Vagina (tissue), 2 donors: ENCODE measurements around the gene CREB3L1. TPM values are rescaled to one million over a fixed set of nuclear protein-coding genes. Genes with fewer than 3 reads are reported as not detected.

Source experiments
- DNase-seq, 2 donors: peaks; one replicate each; pipeline ENCODE4 v3.0.0-alpha.2; 2017; ENCODE audit errors: extremely low spot score in 2 of 2
- H3K27ac ChIP-seq: fragments of 200-600 bp; sonication (generic); one replicate; pipeline ENCODE4 v1.5.1; 2019
- H3K27me3 ChIP-seq: fragments of 200-600 bp; sonication (generic); one replicate; pipeline ENCODE4 v1.5.1; 2019
- H3K36me3 ChIP-seq, 2 donors: fragments of 200-600 bp; sonication (generic); one replicate each; pipeline ENCODE4 v1.5.1; 2017 to 2019
- H3K4me1 ChIP-seq: fragments of 200-600 bp; sonication (generic); one replicate; pipeline ENCODE4 v1.5.1; 2019
- H3K4me3 ChIP-seq, 2 donors: fragments of 200-600 bp; sonication (generic); 1 replicate in 1 of 2; 2 replicates in 1 of 2; pipeline ENCODE4 v1.5.1; 2016 to 2019
- H3K9me3 ChIP-seq: fragments of 200-600 bp; sonication (generic); one replicate; pipeline ENCODE4 v1.5.1; 2019
- CTCF ChIP-seq, 3 experiments: fragments of 450-650 bp in 2 of 3; fragments of 200-600 bp in 1 of 3; sonication (generic) in 1 of 3; IDR thresholded peaks; one replicate each; pipeline ENCODE4 v1.5.1; 2017 to 2019; ENCODE audit warnings: antibody characterized with exemption in 3 of 3, mild to moderate bottlenecking in 2 of 3, moderate library complexity in 2 of 3
- POLR2A ChIP-seq, 2 donors: fragments of 450-650 bp; IDR thresholded peaks; one replicate each; pipeline ENCODE4 v1.6.1; 2017; ENCODE audit warnings: antibody characterized with exemption in 2 of 2, mild to moderate bottlenecking in 2 of 2, moderate library complexity in 2 of 2
- POLR2AphosphoS5 ChIP-seq, 2 donors: sonication (generic); formaldehyde crosslinking; IDR thresholded peaks; one replicate each; pipeline ENCODE4 v1.9.0; 2017; ENCODE audit warnings: antibody characterized with exemption in 2 of 2, mild to moderate bottlenecking in 2 of 2, low read depth in 1 of 2; ENCODE audit not compliant: insufficient read depth in 1 of 2
- intact Hi-C: fragments of 100-400 bp; cut with DNase I; formaldehyde crosslinking; loops from one replicate; pipeline ENCODE4 v1.15.1; 2023
- total RNA-seq: library from RNA; depleted of rRNA; stranded (reverse); fragments of >200 nt; gene quantifications from one replicate; pipeline ENCODE4 v1.2.3, GENCODE V29; 2016

Gene CREB3L1
- total RNA-seq, 1 donor from 2014 or later: 11.8 TPM

GRCh38 chr11:46321757-46322156 lies 44.3 kb downstream of the CREB3L1 start:
- Histone ChIP-seq H3K4me1 (no peaks in the 10 kb centered on the region), H3K27ac (no peak overlapping the region), H3K27me3 (no peaks in the 10 kb centered on the region), H3K4me3 (no peak overlapping the region), H3K36me3 (peaks cover 0 to 9% of the 10 kb centered on the region in 2 donors), H3K9me3 (no peaks in the 10 kb centered on the region)
- TF ChIP-seq CTCF (IDR thresholded peaks at IDR 0.05) (no peak), POLR2A (IDR thresholded peaks at IDR 0.05) (no peak), POLR2AphosphoS5 (IDR thresholded peaks at IDR 0.05; ENCODE audit: insufficient read depth in 1 of 2, low read depth in 1 of 2) (no peak)
- no peak for DNase-seq
- intact Hi-C loops: no loop called here

- no peak overlapping the region for H3K27ac ChIP-seq
- H3K4me3 ChIP-seq: no peak overlapping the region
- H3K4me1 ChIP-seq: no peaks in the 10 kb centered on the region
- no peaks in the 10 kb centered on the region for H3K9me3 ChIP-seq
- DNase-seq: no peak
- H3K27me3 ChIP-seq: no peaks in the 10 kb centered on the region
- TF ChIP-seq POLR2AphosphoS5 (IDR thresholded peaks at IDR 0.05; ENCODE audit: insufficient read depth in 1 of 2, low read depth in 1 of 2): no peak
- intact Hi-C loops: no loop called here
- no peaks in the 10 kb centered on the region for H3K36me3 ChIP-seq
These were observed 45.3 kb downstream of the CREB3L1 start for GRCh38 chr11:46322759-46323158.

GRCh38 chr11:46326813-46327416 lies 49.5 kb downstream of the CREB3L1 start:
- no peak overlapping the region for H3K27ac ChIP-seq
- H3K9me3 ChIP-seq: no peaks in the 10 kb centered on the region
- H3K4me1 ChIP-seq: no peaks in the 10 kb centered on the region
- H3K27me3 ChIP-seq: no peaks in the 10 kb centered on the region
- H3K4me3 ChIP-seq: no peak overlapping the region
- TF ChIP-seq POLR2A (IDR thresholded peaks at IDR 0.05) (no peak), POLR2AphosphoS5 (IDR thresholded peaks at IDR 0.05; ENCODE audit: insufficient read depth in 1 of 2, low read depth in 1 of 2) (no peak), CTCF (IDR thresholded peaks at IDR 0.05) (no peak)
- H3K36me3 ChIP-seq: no peaks in the 10 kb centered on the region
- DNase-seq: no peak
- intact Hi-C loops: no loop called here

GRCh38 chr11:46327829-46328228 lies 50.4 kb downstream of the CREB3L1 start:
- no peak overlapping the region for H3K27ac ChIP-seq
- intact Hi-C loops: no loop called here
- peaks cover 8% of the 10 kb centered on the region for H3K4me1 ChIP-seq
- H3K36me3 ChIP-seq: no peaks in the 10 kb centered on the region
- peaks cover 5% of the 10 kb centered on the region for H3K27me3 ChIP-seq
- no peak for DNase-seq
- no peak overlapping the region for H3K4me3 ChIP-seq
- H3K9me3 ChIP-seq: no peaks in the 10 kb centered on the region
- TF ChIP-seq POLR2A (IDR thresholded peaks at IDR 0.05): no peak
- no peak for TF ChIP-seq CTCF (IDR thresholded peaks at IDR 0.05)
- no peak for TF ChIP-seq POLR2AphosphoS5 (IDR thresholded peaks at IDR 0.05; ENCODE audit: insufficient read depth in 1 of 2, low read depth in 1 of 2)

- DNase-seq: no peak
- Histone ChIP-seq H3K9me3 (no peaks in the 10 kb centered on the region), H3K4me1 (peaks cover 17% of the 10 kb centered on the region), H3K27ac (no peak overlapping the region), H3K27me3 (peaks cover 12% of the 10 kb centered on the region), H3K4me3 (no peak overlapping the region), H3K36me3 (no peaks in the 10 kb centered on the region)
- no peak for TF ChIP-seq CTCF (IDR thresholded peaks at IDR 0.05)
- TF ChIP-seq POLR2AphosphoS5 (IDR thresholded peaks at IDR 0.05; ENCODE audit: insufficient read depth in 1 of 2, low read depth in 1 of 2): no peak
- no peak for TF ChIP-seq POLR2A (IDR thresholded peaks at IDR 0.05)
- intact Hi-C loops: no loop called here
These were observed 52.7 kb downstream of the CREB3L1 start for GRCh38 chr11:46330154-46330553.
